Measurements from ENCODE around the gene PCSK4.

- TF ChIP-seq CTCF (IDR thresholded peaks at IDR 0.05 in 2 of 3, conservative IDR thresholded peaks at IDR 0.05 in 1 of 3; ENCODE audit: borderline replicate concordance in 1 of 3, insufficient read depth in 1 of 3, low read depth in 2 of 3, low read length in 2 of 3), result no peak
- TF ChIP-seq POLR2AphosphoS5 (IDR thresholded peaks at IDR 0.05; ENCODE audit: low read depth, low read length), result no peak
- TF ChIP-seq POLR2A (IDR thresholded peaks at IDR 0.05; ENCODE audit: borderline replicate concordance, extremely low read depth, insufficient read depth, insufficient read length), result no peak
- no peak for TF ChIP-seq YY1 (IDR thresholded peaks at IDR 0.05; ENCODE audit: extremely low read depth, insufficient replicate concordance, low read depth, low read length)
- TF ChIP-seq ZNF274 (IDR thresholded peaks at IDR 0.05; ENCODE audit: low read depth, low read length), result no peak
- TF ChIP-seq REST (IDR thresholded peaks at IDR 0.05; ENCODE audit: low read depth), result no peak
- no peak for TF ChIP-seq SRF (IDR thresholded peaks at IDR 0.05; ENCODE audit: low read depth)
- no peak for TF ChIP-seq SP1 (IDR thresholded peaks at IDR 0.05; ENCODE audit: low read depth)
- TF ChIP-seq EZH2 (IDR thresholded peaks at IDR 0.05), result no peak
- no peak for TF ChIP-seq RAD21 (IDR thresholded peaks at IDR 0.05; ENCODE audit: low read depth)
- no peak for TF ChIP-seq CEBPB (IDR thresholded peaks at IDR 0.05; ENCODE audit: low read depth)
- TF ChIP-seq EZH2phosphoT487 (IDR thresholded peaks at IDR 0.05; ENCODE audit: borderline replicate concordance), result no peak
These were observed 35.2 kb upstream of the PCSK4 start for GRCh38 chr19:1525343-1525742.
